ENCODE results near the gene PTPRN2. TPM values are rescaled to one million over a fixed set of nuclear protein-coding genes. Genes with fewer than 3 reads are reported as not detected.
"Not testable (repeated sequence)": the region's sequence is repeated elsewhere in the genome, so short reads cannot be mapped to it uniquely, and the experiment has no call there.

Gene PTPRN2
- total and polyA plus RNA-seq, 2 donors: 1.7 to 1.9 TPM

- H3K27ac ChIP-seq (ENCODE audit: low read depth in 1 of 2, low read length in 1 of 2): no peak overlapping the region
- peak overlapping the region; percentile 21 to 43 for H3K4me3 ChIP-seq (ENCODE audit: low read length in 2 of 2)
- peaks cover 0 to 17% of the 10 kb centered on the region in 2 donors for H3K4me1 ChIP-seq (ENCODE audit: control insufficient read depth in 2 of 2, insufficient read depth in 2 of 2, low read length in 2 of 2)
- 15% methylated on average over 35 of the region's 35 CpGs for WGBS
- DNase-seq (ENCODE audit: low read depth in 6 of 9, low spot score in 9 of 9): peak in 6 of 9 donors; percentile 29 to 78 (median 50)
- H3K36me3 ChIP-seq (ENCODE audit: control insufficient read depth in 2 of 2, insufficient read depth in 2 of 2, low read length in 1 of 2): no peaks in the 10 kb centered on the region
- H3K27me3 ChIP-seq (ENCODE audit: control insufficient read depth in 2 of 2, insufficient read depth in 1 of 2, low read length in 1 of 2): peaks cover 0 to 17% of the 10 kb centered on the region in 2 donors
- H3K9me3 ChIP-seq (ENCODE audit: control insufficient read depth in 2 of 2, insufficient read depth in 1 of 2, low read length in 1 of 2): no peaks in the 10 kb centered on the region
These were observed 1018.6 kb downstream of the PTPRN2 start for GRCh38 chr7:157568770-157569584.

- peak overlapping the region; percentile 21 to 43 for H3K4me3 ChIP-seq (ENCODE audit: low read length in 2 of 2)
- 65% methylated on average over 25 of the region's 25 CpGs for WGBS
- H3K27ac ChIP-seq (ENCODE audit: low read depth in 1 of 2, low read length in 1 of 2): no peak overlapping the region
- DNase-seq (ENCODE audit: low read depth in 6 of 9, low spot score in 9 of 9): no peak
- H3K9me3 ChIP-seq (ENCODE audit: control insufficient read depth in 2 of 2, insufficient read depth in 1 of 2, low read length in 1 of 2): peaks cover 0 to 3% of the 10 kb centered on the region in 2 donors
- H3K4me1 ChIP-seq (ENCODE audit: control insufficient read depth in 2 of 2, insufficient read depth in 2 of 2, low read length in 2 of 2): peaks cover 0 to 17% of the 10 kb centered on the region in 2 donors
- H3K36me3 ChIP-seq (ENCODE audit: control insufficient read depth in 2 of 2, insufficient read depth in 2 of 2, low read length in 1 of 2): no peaks in the 10 kb centered on the region
- peaks cover 0 to 17% of the 10 kb centered on the region in 2 donors for H3K27me3 ChIP-seq (ENCODE audit: control insufficient read depth in 2 of 2, insufficient read depth in 1 of 2, low read length in 1 of 2)
These were observed 1019.4 kb downstream of the PTPRN2 start for GRCh38 chr7:157568106-157568769.

- no peak overlapping the region for H3K27ac ChIP-seq (ENCODE audit: low read depth in 1 of 2, low read length in 1 of 2)
- H3K36me3 ChIP-seq (ENCODE audit: control insufficient read depth in 2 of 2, insufficient read depth in 2 of 2, low read length in 1 of 2): no peaks in the 10 kb centered on the region
- no peak for DNase-seq (ENCODE audit: low read depth in 6 of 9, low spot score in 9 of 9)
- H3K27me3 ChIP-seq (ENCODE audit: control insufficient read depth in 2 of 2, insufficient read depth in 1 of 2, low read length in 1 of 2): peaks cover 0 to 16% of the 10 kb centered on the region in 2 donors
- H3K9me3 ChIP-seq (ENCODE audit: control insufficient read depth in 2 of 2, insufficient read depth in 1 of 2, low read length in 1 of 2): peaks cover 0 to 5% of the 10 kb centered on the region in 2 donors
- peaks cover 0 to 17% of the 10 kb centered on the region in 2 donors for H3K4me1 ChIP-seq (ENCODE audit: control insufficient read depth in 2 of 2, insufficient read depth in 2 of 2, low read length in 2 of 2)
- 97% methylated on average over 10 of the region's 10 CpGs for WGBS
- H3K4me3 ChIP-seq (ENCODE audit: low read length in 2 of 2): no peak overlapping the region
These were observed 1020.0 kb downstream of the PTPRN2 start for GRCh38 chr7:157567666-157568065.

- Histone ChIP-seq H3K27ac (ENCODE audit: low read depth in 1 of 2, low read length in 1 of 2) (no peak overlapping the region), H3K4me1 (ENCODE audit: control insufficient read depth in 2 of 2, insufficient read depth in 2 of 2, low read length in 2 of 2) (peaks cover 0 to 17% of the 10 kb centered on the region in 2 donors), H3K27me3 (ENCODE audit: control insufficient read depth in 2 of 2, insufficient read depth in 1 of 2, low read length in 1 of 2) (peaks cover 0 to 14% of the 10 kb centered on the region in 2 donors), H3K9me3 (ENCODE audit: control insufficient read depth in 2 of 2, insufficient read depth in 1 of 2, low read length in 1 of 2) (peaks cover 0 to 8% of the 10 kb centered on the region in 2 donors), H3K36me3 (ENCODE audit: control insufficient read depth in 2 of 2, insufficient read depth in 2 of 2, low read length in 1 of 2) (no peaks in the 10 kb centered on the region), H3K4me3 (ENCODE audit: low read length in 2 of 2) (no peak overlapping the region)
- 98% methylated on average over 10 of the region's 10 CpGs for WGBS
- no peak for DNase-seq (ENCODE audit: low read depth in 6 of 9, low spot score in 9 of 9)
These were observed 1021.0 kb downstream of the PTPRN2 start for GRCh38 chr7:157566631-157567006.

DNA sequence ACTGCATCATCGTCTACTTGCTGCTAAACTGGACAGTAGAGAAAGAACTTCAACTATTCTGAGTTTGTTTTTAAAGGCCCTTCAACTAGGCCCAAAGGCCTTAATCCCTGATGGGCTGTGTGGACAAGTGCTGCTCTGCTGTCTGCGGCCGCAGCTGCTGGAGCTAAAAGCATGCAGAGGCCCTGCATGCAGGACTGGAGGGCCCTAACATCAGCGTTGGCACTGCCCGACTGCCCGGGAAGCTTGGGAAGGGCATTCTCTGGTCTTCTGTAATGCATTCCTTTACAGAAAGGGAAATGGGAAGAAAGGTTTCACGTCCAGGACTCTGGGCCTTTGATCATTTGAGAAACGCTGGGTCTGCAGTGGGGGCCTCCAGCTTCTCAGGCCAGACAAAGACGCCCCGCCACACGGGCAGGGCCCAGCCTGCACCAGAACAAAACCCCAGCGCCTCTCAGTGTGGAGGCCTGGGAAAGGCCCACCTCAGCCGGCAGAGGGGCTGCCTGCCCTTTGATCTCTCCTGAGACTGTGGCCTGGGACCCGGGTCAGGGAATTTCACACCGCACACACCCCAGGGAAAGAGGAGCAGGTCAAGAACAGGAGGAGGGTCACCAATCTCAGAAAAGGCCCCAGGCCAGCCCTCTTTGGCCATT is 1021.5 kb downstream of the PTPRN2 start:
- no peak for DNase-seq (ENCODE audit: low read depth in 6 of 9, low spot score in 9 of 9)
- no peak overlapping the region for H3K4me3 ChIP-seq (ENCODE audit: low read length in 2 of 2)
- WGBS: 96% methylated on average over 15 of the region's 15 CpGs

GRCh38 chr7:157565201-157565626 is 1022.4 kb downstream of the PTPRN2 start:
- Histone ChIP-seq H3K27me3 (ENCODE audit: control insufficient read depth in 2 of 2, insufficient read depth in 1 of 2, low read length in 1 of 2) (peaks cover 0 to 14% of the 10 kb centered on the region in 2 donors), H3K4me3 (ENCODE audit: low read length in 2 of 2) (no peak overlapping the region), H3K9me3 (ENCODE audit: control insufficient read depth in 2 of 2, insufficient read depth in 1 of 2, low read length in 1 of 2) (peaks cover 0 to 8% of the 10 kb centered on the region in 2 donors), H3K4me1 (ENCODE audit: control insufficient read depth in 2 of 2, insufficient read depth in 2 of 2, low read length in 2 of 2) (peaks cover 0 to 17% of the 10 kb centered on the region in 2 donors), H3K36me3 (ENCODE audit: control insufficient read depth in 2 of 2, insufficient read depth in 2 of 2, low read length in 1 of 2) (no peaks in the 10 kb centered on the region), H3K27ac (ENCODE audit: low read depth in 1 of 2, low read length in 1 of 2) (no peak overlapping the region)
- 97% methylated on average over 11 of the region's 11 CpGs for WGBS
- no peak for DNase-seq (ENCODE audit: low read depth in 6 of 9, low spot score in 9 of 9)

More for the DNA sequence above, 1021.5 kb downstream of the PTPRN2 start:
- Histone ChIP-seq H3K4me1 (ENCODE audit: control insufficient read depth in 2 of 2, insufficient read depth in 2 of 2, low read length in 2 of 2) (peaks cover 0 to 17% of the 10 kb centered on the region in 2 donors), H3K27me3 (ENCODE audit: control insufficient read depth in 2 of 2, insufficient read depth in 1 of 2, low read length in 1 of 2) (peaks cover 0 to 14% of the 10 kb centered on the region in 2 donors), H3K27ac (ENCODE audit: low read depth in 1 of 2, low read length in 1 of 2) (no peak overlapping the region), H3K36me3 (ENCODE audit: control insufficient read depth in 2 of 2, insufficient read depth in 2 of 2, low read length in 1 of 2) (no peaks in the 10 kb centered on the region), H3K9me3 (ENCODE audit: control insufficient read depth in 2 of 2, insufficient read depth in 1 of 2, low read length in 1 of 2) (peaks cover 0 to 8% of the 10 kb centered on the region in 2 donors)

DNA sequence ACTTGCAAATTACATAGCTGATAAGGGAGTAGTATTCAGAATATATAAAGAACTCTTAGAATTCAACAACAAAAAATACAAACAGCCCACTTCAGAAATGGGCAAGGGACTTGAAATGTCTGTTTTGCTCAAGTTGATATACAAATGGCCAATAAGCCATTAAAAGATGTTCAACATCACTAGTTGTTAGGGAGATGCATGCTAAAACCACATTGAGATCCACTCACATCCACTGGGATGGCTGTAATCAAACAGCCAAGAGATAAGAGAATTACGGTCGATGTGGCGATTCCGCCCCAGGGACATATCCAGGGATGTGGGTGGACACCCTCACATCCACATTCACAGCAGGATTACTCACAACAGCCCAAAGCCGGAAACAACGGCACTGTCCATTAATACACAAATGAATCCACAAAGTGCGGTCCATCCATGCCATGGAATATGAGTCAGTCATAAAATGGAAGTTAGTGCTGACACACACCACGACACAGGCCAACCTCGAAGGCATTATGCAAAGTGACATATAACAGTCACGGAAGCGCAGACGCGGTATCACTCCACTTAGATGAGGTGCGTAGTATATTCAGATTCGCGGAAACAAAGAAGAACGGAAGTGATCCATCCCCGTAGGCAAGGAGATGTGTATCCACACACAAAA is 1023.0 kb downstream of the PTPRN2 start:
- Histone ChIP-seq H3K4me3 (ENCODE audit: low read length in 2 of 2) (no peak overlapping the region), H3K9me3 (ENCODE audit: control insufficient read depth in 2 of 2, insufficient read depth in 1 of 2, low read length in 1 of 2) (peaks cover 0 to 8% of the 10 kb centered on the region in 2 donors), H3K36me3 (ENCODE audit: control insufficient read depth in 2 of 2, insufficient read depth in 2 of 2, low read length in 1 of 2) (no peaks in the 10 kb centered on the region), H3K27me3 (ENCODE audit: control insufficient read depth in 2 of 2, insufficient read depth in 1 of 2, low read length in 1 of 2) (peaks cover 0 to 14% of the 10 kb centered on the region in 2 donors), H3K27ac (ENCODE audit: low read depth in 1 of 2, low read length in 1 of 2) (no peak overlapping the region), H3K4me1 (ENCODE audit: control insufficient read depth in 2 of 2, insufficient read depth in 2 of 2, low read length in 2 of 2) (peaks cover 0 to 17% of the 10 kb centered on the region in 2 donors)
- WGBS: 97% methylated on average over 18 of the region's 18 CpGs
- DNase-seq (ENCODE audit: low read depth in 6 of 9, low spot score in 9 of 9): no peak

GRCh38 chr7:157563467-157564135 is 1024.0 kb downstream of the PTPRN2 start:
- not testable (repeated sequence) for H3K27ac ChIP-seq (ENCODE audit: low read depth in 1 of 2, low read length in 1 of 2); H3K36me3 ChIP-seq (ENCODE audit: control insufficient read depth in 2 of 2, insufficient read depth in 2 of 2, low read length in 1 of 2); H3K9me3 ChIP-seq (ENCODE audit: control insufficient read depth in 2 of 2, insufficient read depth in 1 of 2, low read length in 1 of 2); H3K4me3 ChIP-seq (ENCODE audit: low read length in 2 of 2); H3K27me3 ChIP-seq (ENCODE audit: control insufficient read depth in 2 of 2, insufficient read depth in 1 of 2, low read length in 1 of 2); DNase-seq (ENCODE audit: low read depth in 6 of 9, low spot score in 9 of 9); H3K4me1 ChIP-seq (ENCODE audit: control insufficient read depth in 2 of 2, insufficient read depth in 2 of 2, low read length in 2 of 2)
- 92% methylated on average over 20 of the region's 20 CpGs for WGBS

Data from thymus (tissue), 11 donors.